HG02798 (cell line): ENCODE data around the gene NPFFR1.

Experiments used
- ATAC-seq: cut with Tn5 transposase; IDR thresholded peaks from one replicate; pipeline ENCODE4 v1.9.1; 2021; ENCODE audit warnings: mild to moderate bottlenecking; ENCODE audit not compliant: unreplicated experiment, poor library complexity

Gene NPFFR1

GRCh38 chr10:70315815-70316214 is 32.0 kb upstream of the NPFFR1 start:
- ATAC-seq = no peak

GRCh38 chr10:70315276-70315675 is 31.5 kb upstream of the NPFFR1 start:
- no peak for ATAC-seq

GRCh38 chr10:70312972-70313371 is 29.2 kb upstream of the NPFFR1 start:
- ATAC-seq = no peak

- ATAC-seq = no peak
These were observed 28.4 kb upstream of the NPFFR1 start for GRCh38 chr10:70312249-70312648.

- ATAC-seq = no peak
These were observed 27.9 kb upstream of the NPFFR1 start for GRCh38 chr10:70311698-70312097.

GRCh38 chr10:70309661-70310060 is 25.9 kb upstream of the NPFFR1 start:
- ATAC-seq = no peak

- ATAC-seq = no peak
These were observed 24.6 kb upstream of the NPFFR1 start for GRCh38 chr10:70308121-70309060.

GRCh38 chr10:70306886-70307520 is 23.2 kb upstream of the NPFFR1 start:
- ATAC-seq = no peak

- ATAC-seq = no peak
These were observed 22.4 kb upstream of the NPFFR1 start for GRCh38 chr10:70306181-70306705.

GRCh38 chr10:70303730-70304129 is 19.9 kb upstream of the NPFFR1 start:
- ATAC-seq = no peak

GRCh38 chr10:70302292-70302691 is 18.5 kb upstream of the NPFFR1 start:
- no peak for ATAC-seq

- ATAC-seq = no peak
These were observed 17.2 kb upstream of the NPFFR1 start for GRCh38 chr10:70300908-70301597.

GRCh38 chr10:70300461-70300860 is 16.7 kb upstream of the NPFFR1 start:
- no peak for ATAC-seq

- no peak for ATAC-seq
These were observed 16.1 kb upstream of the NPFFR1 start for GRCh38 chr10:70299876-70300275.

- no peak for ATAC-seq
These were observed 14.6 kb upstream of the NPFFR1 start for GRCh38 chr10:70298393-70298792.

- no peak for ATAC-seq
These were observed 13.4 kb upstream of the NPFFR1 start for GRCh38 chr10:70297224-70297623.

GRCh38 chr10:70296406-70296899 is 12.6 kb upstream of the NPFFR1 start:
- ATAC-seq = no peak

- no peak for ATAC-seq
These were observed 12.1 kb upstream of the NPFFR1 start for GRCh38 chr10:70295926-70296325.

- ATAC-seq = no peak
These were observed 11.5 kb upstream of the NPFFR1 start for GRCh38 chr10:70295321-70295720.

- peak; percentile 84 for ATAC-seq
These were observed 9.5 kb upstream of the NPFFR1 start for GRCh38 chr10:70293169-70293843.
